SKM-1 treated with dmso at 0.1 percent for 144 hours (cell line): ENCODE data around the gene POLA1.

Experiments
- DNase-seq: peaks from one replicate; lab custom pipeline; 2025; ENCODE audit not compliant: unreplicated experiment; lab: John Stamatoyannopoulos, UW

The POLA1 gene

DNA sequence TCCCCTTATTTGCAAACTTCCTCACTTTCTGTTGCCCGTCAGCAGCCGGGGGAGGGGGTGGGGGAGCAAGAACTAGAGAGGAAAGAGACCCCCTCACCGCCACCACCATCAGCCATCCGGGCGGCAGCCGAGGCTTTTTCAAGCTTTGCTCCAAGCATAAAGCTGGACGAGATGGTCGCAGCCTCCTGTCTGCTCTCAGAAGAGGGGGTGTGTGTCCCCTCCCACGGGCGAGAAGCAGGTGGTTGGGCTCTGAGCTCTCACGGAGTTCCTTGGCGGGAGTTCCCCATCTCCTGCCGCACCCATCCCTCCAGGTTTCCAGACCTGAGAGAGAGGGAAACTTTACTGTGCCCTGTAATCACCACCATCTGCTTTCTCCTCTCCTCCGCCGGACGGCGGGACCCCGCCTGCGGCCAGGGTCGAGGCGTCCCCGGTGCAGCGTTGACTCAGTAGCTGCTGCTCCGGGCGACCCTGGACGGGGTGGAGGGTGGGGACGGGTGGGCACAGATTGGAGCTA, 326.7 kb downstream of the POLA1 start:
- no peak for DNase-seq

DNA sequence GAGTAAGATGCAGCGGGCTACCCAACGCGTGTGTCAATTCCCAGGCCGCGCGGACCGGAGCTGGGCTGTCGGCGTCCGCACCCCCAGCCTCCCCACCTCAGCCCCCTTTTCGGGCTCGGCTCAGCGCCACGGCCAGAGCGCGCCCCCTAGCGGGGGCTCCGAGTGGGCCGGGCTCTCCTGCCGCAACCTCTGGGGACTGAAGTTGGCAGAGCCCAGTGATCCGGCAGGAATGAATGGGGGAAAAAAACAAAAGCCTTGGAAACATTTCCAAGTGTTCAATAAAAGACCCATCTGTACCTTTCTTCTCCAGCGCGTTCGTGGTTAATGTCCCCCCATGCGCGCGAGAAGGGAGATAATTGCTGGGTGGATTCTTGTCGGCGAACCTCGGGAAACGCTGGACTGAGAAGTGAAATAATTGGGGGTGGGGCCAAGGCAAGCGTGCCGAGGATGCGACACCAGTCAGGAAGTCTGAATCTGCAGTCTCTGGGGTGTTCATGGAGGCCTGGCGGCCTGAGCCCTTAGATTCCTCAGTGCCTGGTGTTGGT, 327.3 kb downstream of the POLA1 start:
- no peak for DNase-seq

DNA sequence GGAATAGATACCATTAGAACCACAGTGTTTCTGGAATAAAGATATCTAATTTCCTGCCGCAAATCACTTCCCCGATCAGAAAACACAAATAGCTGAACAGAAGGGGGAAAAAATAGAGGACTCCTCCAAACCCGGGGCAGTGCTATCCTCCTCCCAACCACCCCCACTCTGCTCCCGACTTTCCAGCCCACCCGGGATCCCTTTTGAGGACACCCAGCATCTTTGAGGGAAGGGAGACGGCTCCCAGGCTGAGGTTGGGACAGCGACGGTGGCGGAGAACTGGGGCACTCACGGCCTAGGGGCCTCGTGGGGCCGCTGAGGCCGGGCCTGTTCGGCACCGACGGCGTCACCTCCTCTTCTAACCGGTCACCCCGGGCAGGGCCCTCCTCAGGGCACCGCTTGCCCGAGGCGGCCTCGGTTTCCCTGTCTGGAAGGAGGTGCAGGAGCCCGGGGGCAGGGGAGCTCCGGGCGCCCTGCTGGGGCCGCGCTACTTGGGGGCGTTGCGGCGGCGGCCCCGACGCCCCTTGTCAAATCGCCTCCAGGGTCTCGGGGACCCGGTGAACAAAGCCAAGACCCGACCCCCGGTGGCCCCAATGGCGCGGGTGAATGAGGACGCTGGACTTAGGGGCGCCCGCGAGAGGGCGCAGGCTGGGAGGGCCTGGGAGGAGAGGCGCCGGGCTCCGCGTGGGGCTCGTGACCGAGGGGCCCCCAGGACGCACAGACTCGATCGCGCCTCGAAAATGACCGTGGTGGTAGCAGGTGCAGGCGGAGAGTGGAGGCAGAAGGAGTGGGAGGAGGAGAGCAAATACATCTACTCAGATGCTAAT, 329.0 kb downstream of the POLA1 start:
- no peak for DNase-seq

DNA sequence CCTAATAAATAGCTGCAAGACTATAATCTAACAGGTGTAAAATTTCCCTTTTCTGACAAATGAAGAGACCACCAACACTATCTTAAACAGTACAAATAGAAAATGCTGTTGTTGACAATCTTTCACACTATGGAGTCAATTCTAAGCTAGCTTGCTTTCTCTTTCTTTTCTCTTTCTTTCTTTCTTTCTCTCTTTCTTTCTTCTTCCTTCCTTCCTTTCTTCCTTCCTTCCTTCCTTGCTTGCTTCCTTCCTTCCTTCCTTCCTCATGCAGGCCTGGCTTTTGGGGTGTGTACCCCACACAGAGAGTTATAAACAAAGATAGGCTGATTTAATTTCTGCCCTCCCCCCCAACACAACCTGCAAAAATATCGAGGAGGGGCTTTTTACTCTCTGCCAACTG, 330.2 kb downstream of the POLA1 start:
- no peak for DNase-seq

DNA sequence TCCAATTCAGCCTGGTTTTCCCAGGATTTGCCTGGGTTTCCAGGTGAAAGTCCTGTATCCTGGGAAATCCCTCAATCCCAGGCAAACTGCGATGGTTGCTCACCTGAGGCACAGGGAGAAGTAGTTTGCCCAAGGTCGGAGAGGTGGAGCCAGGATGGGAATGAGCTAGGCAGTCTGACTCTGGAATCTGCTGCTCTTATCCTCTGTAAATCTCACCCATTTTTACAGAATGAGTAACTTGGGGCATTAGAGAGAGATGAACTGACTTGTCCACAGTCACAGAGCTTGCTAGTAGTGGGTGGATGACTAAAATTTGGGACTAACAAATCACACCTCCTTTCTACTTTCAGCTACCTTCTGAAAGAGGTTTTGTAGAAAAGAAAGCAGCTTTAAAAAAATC, 331.9 kb downstream of the POLA1 start:
- DNase-seq: no peak

DNA sequence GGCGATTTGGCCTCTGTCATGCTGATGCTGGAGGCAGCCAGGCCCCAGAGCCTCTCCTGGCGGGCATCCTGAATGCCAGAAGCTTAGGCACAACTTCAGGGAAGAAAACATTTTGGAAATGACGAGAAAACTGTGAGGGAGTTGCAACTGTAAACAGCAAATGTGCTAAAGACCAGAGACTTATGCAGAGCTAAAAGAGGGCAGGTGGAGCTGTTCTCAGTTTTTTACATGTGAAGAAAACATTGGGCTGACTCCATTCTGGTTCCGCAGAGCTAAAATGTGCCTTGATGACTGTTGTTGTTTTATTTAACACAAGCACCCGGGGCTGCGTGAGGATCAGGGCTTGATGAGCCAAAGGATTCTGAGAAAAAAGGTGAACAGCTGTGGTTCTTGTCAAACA, 332.9 kb downstream of the POLA1 start:
- no peak for DNase-seq

DNA sequence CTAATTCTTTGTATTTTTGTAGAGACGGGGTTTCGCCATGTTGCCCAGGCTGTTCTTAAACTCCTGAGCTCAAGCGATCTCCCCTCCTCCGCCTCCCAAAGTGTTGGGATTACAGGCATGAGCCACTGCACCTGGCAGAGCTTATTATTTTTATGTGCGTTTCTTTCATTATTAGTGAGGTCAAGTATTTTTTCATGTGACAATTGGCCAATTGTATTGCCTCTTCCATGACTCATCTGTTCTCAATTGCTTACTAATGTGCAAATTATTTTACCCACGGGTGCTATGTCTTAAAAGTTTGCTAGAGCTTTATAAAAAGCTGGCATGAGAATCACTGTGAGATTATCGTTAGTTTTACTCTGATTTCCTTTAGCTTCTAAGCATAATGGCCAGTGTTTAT, 335.0 kb downstream of the POLA1 start:
- no peak for DNase-seq

DNA sequence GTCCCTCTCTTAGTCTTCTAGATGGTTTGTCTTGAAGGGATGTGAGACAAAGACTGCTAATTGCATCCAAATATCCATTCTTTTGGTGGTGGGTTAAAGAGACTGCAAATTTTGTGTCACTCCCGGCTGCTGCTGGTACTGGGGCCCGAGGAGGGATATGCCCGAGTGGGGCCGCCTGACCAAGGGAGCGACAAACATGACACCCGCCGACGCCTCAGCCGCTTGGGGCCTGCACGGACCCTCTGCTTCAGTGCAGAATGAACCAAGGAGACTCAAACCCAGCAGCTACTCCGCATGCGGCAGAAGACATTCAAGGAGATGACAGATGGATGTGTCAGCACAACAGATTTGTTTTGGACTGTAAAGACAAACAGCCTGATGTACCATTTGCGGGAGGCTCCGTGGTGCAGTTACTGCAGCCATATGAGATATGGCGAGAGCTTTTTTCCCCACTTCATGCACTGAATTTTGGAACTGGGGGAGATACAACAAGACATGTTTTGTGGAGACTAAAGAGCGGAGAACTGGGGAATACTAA, 335.6 kb downstream of the POLA1 start:
- no peak for DNase-seq

DNA sequence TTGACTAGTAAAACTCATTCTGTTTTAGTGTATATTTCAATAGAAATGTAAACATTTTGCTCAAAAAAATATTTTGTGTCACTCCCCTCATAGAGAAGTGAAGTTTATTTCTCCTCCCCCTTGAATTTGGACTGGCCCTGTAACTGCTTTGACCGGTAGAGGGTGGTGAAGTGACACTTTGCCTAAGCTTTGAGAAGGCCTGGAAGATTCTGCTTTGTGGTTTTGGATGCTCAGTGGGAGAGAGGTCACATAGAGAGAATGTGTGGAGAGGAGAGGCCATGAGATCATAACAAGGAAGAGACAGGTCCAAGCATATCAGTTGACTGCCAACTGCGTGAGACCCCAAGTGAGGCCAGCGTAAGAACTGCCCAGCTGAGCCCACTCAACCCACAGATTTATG, 341.2 kb downstream of the POLA1 start:
- DNase-seq: no peak

DNA sequence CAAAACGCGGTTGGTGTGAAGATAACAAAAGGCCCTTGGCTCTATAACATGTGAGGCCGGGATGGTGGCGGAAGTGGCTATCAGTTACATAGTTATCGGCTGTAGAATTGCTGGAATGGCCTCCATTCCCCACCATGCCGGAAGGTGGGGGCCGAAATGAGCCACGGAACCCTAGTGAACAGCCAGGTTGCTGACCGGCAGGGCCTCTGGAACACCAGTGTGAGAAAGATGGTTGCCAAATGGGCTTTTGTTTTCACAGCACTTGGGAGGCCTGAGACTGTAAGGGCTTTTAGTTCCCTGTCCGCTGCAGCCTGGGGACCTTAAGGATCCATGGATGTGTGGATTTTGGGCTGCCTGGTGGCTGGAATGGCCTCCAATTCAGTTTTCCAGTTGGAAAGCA, 345.3 kb downstream of the POLA1 start:
- DNase-seq: no peak

DNA sequence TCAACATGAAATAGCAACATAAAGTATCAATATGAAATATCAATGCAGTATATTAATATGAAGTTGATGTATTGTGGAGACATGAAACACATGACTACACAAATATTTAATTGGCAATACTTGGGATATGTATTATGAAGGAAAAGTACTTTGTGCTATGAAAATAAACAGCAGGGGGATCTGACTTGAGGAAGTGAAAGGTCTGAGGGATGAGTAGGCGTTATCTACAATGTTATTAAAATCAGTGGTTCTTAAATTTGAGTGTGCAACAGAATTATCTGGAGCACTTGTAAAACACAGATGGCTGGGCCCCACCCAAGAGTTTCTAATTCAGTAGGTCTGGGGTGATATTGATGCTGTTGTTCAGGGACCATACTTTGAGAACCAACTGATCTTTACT, 349.5 kb downstream of the POLA1 start:
- no peak for DNase-seq
